GM19043 (cell line): ENCODE measurements around the gene HSP90AB1.

Source experiments
- ATAC-seq: cut with Tn5 transposase; IDR thresholded peaks from one replicate; pipeline ENCODE4 v1.9.1; 2021; ENCODE audit warnings: low read depth; ENCODE audit not compliant: unreplicated experiment

Gene HSP90AB1

DNA sequence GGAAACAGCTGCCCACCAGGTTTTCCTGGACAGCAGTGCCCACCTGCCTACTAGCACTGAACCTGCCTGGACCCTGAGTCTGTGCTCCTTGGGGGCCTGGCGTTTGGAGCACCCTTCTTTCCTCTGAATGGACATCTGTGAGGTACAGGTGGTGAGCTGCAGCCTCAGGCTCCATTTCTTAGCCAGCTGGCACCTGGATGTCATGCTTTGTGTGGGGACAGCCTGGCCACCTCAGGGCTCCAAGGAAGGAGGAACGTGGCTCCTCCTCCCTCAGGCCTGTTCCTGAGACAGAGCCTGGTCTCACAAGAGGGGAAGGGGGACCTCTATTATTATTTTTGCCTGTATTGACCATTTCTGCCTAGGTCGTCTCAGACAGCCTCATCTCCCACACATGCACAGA, 31.4 kb downstream of the HSP90AB1 start:
- ATAC-seq, result no peak

DNA sequence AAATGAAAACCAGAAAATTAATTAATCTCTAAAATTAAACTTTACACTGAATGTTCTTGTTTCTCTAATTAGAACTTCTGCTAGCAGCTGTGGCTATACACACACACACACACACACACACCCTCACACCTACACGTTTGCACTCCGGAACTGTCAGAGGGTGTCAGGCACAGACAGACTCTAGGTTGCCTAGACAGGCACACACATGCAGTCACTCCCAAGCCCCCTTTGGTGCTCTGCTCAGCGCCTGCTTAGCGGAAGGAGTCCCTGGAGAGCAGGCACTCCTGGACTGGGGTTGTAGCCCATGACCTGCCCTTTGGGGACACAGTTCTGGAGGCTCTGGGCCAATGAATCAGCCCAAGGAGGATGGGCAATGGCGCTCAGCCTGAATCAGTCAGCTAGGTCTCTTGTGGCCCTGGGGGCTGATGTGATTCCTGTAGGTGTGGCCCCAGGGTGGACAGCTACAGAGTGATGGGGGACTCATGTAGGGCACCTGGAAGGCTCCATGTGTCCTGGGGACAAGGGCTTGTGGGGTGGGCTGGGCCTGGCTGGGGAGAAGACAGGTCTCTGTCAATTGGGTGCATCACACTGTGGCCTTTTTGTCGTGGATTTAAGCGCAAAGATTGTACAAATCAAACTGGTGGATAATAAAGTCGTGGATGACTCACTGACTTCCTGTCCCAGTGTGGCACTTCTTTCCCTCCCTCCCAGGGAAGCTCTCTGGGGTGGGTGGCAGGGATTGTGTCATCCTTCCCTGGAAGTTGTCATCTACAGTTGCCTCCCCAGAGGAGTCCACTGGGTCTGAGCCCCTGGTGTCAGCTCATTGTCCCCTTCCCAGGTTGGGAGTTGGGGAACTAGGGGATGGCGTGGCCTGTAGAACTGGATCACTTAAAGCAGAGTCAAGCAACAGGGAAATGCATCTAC, 32.1 kb downstream of the HSP90AB1 start:
- ATAC-seq, result no peak

DNA sequence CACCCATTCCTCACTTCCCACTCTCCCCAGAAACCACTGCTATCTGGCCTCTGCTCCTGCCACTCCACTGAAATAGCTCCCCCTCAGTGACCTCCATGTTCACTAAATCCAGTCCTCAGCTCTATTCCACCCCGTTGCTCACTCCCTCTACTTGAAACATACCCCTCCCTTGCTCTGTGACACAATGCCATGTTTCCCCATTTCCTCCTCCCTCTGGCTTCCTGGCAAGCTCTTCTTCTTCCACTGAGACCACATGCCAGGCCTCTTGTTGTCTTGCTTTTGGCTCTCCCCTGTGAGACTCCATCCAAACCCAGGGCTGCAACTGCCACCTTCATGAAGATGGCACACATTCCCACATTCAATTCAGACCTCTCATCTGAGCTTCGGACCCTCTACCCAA, 37.2 kb downstream of the HSP90AB1 start:
- ATAC-seq, result no peak

DNA sequence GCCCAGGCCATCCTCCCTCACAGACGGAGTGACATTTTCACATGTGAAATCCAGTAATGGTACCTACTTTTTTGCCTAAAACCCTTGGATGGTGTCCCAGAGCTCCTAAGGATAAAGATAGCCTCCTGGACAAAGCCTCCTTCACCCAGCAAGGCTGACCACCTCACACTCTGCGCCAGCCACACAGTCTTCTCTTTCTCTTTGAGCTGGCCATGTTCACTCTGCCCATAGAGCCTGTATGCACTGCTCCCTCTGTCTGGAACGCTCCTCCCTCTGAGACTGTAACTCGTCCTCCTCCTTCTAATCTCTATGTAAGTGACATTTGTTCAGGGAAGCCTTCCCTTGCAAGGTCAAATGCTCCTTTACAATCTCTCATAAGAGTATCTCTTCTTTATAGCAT, 38.0 kb downstream of the HSP90AB1 start:
- ATAC-seq, result no peak

DNA sequence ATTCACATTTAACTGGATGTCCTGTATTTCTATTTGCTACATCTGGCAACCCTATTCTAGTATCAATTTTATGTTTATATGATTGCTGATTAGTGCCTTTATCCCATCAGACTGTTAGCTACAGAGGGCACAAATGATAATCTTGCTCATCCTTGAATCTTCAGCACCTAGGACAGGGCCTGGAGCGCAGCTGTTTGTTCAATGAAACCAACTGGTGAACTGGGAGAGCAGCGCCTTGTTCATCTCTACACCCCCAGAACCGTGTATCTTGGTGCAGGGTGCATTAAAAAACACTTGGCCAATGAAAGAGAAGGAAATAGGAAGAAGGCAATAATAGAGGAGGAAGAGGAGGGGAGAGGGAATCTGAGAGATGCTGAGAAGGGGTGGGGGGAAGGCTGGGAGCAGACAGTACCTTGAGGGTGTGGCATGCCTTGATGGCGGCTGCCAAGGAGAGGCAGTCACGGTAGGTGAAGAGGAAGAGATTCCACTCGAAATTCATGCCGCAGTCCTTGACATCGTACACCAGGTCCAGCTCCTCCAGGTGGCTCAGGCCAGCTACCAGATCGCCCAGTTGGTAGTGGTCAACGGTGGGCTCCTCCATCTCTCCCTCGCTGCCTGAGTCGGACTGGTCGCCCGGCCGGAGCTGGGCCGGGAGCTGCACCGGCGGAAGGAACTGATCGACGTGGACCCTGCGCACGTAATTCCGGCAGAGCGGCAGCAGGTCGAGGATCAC, 38.8 kb downstream of the HSP90AB1 start:
- ATAC-seq, result no peak

DNA sequence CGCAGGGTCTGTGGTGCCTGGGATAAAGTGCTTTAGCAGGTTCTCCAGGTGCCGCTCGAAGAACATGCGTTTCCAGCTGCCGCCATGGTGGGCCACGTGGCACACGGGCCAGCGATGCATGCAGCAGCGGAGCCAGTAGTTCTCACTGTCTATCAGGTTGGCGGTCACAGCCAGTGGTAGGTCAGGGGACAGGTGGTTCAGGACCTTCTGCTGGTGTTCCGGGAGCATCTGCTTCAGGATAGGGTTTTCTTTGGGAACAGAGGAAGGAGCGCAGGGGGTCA, 39.3 kb downstream of the HSP90AB1 start:
- no peak for ATAC-seq

DNA sequence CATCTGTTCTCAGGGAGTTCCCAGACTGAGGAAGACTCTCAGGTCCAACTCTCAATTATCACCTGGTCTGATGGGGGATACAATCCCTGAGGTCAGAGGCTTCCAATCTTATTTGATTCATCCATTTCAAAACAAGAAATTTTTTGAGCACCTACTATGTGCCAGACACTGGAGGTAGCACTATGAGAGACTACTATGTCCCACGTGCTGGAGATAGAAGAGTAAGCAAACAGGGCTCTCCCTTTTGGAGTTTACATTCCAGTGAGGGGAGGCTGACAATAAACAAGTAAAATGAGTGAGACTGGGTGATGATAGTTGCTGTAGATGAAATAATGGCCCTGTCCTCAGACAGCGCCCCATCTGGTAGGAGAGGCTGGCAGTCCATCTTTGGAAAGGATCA, 39.8 kb downstream of the HSP90AB1 start:
- ATAC-seq, result no peak

DNA sequence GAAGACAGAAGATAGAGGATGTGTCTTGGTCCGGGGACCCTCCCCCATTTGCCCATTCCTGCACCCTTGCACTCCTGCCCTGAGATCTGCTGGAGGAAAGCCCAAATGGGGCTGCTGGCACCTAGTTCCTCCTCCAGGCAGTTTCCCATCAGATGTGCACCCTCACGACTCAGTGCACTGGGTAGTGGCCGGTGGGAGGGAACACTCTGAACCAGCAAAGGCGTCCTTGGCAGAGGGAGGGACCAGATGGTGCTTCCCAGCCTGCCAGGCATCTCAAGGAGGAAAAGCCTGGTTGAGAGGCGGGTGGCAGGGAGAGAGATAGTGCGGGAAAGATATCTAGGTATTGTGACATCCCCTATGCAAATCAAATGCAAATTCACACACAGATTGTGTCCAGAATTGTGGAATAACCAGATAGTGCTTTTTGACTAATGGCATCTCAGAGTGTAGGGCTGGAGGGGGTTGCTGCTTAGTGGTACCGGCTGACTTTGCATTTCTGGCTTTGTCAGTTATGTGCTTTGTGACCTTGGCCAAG, 42.9 kb downstream of the HSP90AB1 start:
- ATAC-seq, result no peak

DNA sequence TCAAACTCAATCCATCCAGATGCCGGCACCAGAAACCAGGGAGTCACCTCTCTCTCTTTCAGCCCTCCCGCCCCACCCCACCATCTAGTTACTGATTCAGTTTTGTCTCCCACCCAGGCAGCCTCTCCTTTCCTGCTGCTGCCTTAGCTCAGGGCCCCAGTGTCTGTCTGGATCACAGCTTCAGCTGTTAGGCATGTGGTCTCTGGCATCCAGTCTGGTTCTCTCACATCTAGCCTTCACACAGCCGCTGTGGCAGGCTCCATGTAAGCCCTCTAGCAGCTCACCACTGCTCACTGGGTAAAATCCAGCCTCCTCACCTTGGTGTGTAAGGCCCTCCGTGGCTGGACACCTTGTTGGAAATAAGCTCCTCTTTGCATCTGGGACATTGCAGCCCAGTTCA, 44.9 kb downstream of the HSP90AB1 start:
- ATAC-seq, result no peak

DNA sequence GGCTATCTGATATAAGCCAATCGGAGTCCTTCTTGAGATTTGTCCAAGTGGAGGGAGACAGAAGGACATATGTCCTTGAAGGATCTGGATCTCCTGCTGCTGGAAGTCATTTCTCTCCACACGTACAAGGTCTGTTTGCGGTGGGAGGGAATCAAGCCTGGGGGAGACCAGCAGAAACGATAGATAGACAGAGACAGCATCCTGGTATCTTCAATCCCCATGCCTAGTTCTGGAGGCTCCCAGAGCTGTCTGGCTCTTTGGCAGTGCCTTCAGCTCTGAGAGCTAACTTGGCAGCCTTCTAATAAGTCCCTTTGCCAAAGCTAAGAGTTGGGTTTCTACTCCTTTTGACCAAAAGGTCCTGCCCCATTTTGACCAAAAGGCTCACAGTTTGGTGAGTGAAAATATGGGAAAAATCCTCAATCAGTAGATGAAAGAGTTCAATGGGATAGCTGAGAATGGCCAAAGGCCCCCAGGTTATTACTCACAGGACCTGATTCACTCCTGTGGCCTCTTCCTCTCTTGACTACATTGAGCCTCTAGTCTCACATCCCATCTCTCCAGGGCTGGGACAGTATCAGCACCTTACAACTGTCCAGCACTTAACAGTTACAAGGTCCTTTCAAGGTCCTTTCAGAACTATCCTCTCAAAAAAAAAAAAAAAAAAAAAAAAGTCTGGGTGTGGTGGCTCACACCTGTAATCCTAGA, 45.9 kb downstream of the HSP90AB1 start:
- ATAC-seq, result no peak

DNA sequence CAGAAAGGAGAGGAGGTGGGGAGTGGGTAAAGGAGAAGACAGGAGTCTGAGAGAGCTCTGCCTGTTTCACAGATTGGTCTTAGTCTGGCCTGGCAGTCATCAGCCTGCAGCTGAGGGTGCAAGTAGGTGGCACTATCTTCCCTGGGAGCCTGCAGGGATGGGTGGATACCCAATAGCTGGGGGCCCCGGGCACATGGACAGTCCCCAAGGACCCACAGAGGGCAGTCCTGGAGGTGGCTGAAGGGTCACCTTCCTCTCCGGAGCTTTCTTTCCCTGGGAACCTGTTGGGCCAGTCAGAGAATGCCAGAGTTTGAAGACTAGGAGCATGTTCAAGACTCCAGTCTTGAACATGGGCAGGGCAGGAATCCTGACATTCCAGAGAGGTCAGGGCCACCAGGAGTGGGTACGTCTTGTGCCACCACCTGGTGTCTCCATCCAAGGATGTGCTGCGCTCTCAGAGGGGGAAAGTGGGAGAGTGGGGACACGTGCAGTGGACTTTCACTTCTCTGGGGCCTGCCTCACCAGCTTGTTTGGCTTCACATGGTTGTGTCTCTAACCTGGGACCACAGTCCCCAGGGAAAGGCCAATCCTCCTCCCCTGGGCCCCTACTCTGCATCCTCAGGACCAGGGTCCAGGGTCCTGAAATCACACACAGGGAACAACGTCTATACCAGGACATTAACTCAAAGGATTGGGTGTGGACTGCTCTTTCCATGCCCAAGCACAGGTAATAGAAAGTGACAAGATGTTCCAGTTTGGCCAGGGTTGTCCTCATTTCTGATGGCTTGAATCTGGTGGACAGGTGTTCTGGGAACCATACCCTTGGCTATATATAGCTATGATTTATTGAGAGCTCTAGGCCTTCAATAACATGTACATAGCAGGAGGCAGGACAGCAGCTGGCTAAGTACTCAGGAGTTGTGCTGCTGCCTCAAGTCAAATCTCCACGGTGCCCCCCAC, 48.2 kb downstream of the HSP90AB1 start:
- no peak for ATAC-seq

DNA sequence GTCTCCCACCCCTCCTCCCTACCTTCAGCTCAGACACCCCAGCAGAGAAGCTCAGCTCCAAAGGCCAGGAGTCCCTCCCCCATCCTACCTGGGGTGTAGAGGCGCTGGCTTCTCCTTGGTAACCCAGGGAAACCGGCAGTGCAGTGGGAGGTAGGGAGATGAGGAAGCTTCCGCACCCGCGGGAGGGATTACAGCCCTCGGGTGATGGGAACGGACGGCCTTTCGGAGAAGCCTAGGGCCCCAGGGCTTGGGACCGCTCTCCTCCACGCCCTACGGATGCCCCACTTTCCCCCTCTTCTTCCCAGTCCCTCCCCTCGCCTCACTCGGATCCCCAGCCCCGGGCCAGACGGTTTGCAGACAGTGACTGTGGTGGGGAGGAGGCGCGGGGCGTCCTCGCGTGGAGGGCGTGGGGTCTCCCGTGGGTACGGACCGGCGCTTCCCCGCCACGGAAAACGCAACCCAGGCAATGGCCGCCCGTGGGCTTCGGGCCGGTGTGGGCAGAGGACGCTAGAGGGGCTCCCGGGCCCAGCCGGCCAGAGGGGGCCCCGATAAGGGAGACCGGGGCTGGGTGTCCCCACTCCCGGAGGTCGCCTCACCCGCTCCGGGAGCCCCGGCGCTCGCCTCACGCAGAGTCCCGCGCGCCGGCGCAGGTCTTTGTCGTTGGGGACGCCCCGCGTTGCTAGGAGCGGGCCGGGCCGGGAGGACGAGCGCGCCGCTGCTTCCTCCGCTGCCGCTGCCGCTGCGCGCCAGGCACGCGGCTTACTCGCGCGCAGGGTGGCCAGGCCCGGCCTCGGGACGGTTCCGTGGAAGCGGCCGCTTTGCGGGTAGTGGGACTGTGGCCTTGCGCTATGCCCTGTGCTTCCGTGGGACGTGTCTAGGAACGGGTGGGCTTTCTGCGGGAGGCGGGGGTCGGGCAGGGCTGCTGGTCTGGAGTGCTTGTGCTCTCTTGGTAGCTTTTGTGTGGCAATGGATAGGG, 50.5 kb downstream of the HSP90AB1 start:
- ATAC-seq, result no peak

DNA sequence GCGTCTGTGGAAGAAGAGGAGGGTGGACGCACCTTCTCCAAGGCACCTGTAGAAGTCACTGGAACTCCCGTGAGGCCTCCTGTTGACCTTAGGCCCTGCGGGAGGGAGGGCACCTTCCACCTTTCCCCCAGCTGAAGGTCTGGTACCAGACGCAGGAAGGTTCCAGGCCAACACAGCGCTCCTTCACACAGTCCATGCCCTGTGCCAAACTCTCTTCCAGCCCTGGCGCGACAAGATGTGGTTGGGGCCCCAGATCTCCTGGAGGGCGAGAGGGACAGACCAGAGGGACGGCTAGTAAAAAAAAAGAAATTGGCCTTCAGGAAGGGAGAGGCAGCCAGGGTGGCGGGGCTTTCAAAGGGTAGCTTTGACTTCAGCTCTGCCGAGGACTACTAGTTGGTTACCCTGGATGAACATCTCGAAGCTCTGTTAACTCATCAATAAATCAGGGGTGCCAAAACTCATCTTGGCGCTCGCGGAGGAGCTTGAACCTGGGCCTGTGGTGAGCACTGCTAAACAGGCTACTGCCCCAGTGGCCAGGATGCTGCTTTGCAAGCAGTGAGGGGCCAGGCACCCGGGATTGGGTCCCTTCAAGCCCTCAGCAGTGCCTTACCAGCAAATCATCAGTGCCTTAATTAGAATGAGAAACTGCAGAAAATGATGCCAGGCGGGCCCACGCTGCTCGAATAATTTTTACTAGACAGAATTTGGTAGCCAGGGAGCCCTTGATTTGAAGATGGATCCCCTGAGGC, 51.3 kb downstream of the HSP90AB1 start:
- ATAC-seq, result no peak

DNA sequence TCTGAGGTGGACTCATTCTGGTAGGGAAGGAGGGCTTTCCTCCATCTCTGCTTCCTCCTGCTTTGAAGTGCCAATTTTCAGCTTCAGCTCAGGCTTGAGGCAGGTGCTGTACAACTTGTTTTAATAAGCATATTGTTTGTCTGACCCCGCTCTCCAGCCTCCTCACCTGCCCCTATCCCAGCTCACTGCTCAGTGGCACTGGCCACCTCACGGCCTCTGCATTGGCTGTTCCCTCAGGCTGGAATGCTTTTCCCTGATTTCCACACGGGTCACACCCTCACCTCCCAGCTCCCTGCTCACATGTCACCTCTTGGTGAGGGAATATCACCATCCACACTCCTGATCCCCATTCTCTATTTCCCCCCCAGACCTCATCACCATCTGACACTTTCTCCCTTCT, 52.0 kb downstream of the HSP90AB1 start:
- ATAC-seq, result no peak

DNA sequence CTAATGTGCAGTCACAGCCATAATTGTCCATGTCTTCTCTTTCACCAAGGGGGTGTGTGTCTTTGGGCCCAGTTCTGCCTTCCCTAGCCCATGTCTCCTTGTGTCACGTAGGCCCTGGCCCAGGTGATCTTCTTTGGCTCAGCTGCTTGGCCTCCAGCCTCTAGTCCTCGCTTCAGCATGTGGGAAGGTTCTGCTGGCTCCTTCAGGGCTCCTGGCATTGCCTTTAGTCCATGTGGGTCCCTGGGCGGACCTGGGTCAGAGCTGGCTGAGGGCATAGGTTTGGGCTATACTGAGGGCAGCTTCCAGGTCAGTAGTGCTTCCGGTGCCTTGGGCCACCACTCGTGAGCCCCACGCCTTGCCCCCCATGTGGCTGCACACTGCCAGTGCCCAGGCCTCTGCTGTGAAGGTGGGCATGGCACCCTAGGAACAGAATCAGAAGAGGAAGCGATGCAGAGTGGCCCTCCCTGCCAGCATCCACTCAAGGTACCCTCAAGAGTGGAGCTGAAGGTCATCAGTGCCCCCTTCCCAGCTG, 53.5 kb downstream of the HSP90AB1 start:
- no peak for ATAC-seq

DNA sequence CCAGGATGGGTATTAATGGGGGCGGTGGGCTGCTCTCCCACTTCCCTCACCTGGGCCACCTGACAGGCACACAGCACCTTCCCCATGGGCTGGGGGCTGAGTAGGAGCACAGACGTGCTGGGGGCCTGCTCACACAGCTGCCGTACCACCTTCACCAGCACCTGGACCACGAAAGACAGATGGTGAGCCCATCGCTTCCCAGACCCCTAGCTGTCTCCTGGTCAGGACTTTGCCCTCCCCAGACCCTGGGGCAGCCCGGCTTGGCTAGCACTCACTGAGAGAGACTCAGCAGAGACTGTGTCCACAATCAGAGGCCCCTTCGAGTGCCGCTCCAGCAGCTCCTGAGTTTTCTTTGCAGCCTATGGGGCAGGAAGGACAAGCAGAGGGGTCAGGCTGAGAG, 54.2 kb downstream of the HSP90AB1 start:
- ATAC-seq, result no peak

DNA sequence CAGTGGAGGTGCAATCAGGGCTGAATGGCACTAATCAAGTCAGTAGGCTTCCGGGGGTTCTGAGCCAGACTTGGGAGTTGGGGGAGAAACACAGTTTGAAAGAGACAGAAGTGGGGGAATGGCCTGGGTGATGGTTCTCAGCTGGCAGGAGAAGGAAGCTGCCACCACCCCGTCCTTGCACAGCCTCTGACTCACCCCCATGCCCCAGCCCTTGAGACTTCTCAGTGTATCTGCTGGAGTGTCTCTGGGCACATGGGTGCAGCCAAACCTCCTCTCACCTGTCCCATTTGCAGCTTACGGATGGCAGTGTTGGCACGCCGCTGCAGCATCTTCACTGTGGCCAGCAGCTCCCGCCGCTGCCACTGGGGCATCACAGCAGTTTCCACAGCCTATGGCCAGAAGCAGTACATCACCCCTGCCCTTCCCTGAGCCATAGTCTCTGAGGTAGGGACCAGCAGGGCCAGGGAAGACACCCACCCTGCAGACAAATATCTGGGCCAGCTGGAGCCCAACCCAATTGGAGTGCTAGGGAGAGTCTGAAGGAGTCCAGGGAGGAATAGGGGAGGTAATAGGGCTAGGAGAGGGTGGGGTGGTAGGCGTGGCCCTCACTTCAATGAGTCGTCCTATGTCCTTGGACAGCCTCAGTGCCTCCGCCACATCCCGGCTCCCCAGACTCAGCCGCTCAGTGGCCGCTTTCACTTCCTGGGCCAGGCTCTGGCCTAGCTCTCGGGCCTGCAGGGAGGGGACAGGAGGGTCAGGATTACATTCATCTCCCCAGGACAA, 55.1 kb downstream of the HSP90AB1 start:
- ATAC-seq, result no peak
